H1 (cell line): ENCODE data around the gene DPEP2NB.

Experiments used
- ATF3 ChIP-seq: IDR thresholded peaks from 2 replicates; pipeline ENCODE4 v1.6.1; 2011; ENCODE audit warnings: low read depth, mild to moderate bottlenecking, low read length; ENCODE audit not compliant: insufficient read depth
- CREB1 ChIP-seq: IDR thresholded peaks from 2 replicates; pipeline ENCODE4 v1.6.1; 2012; ENCODE audit warnings: inconsistent platforms
- CTCF ChIP-seq, 3 experiments: IDR thresholded peaks; 1 replicate in 2 of 3; 2 replicates in 1 of 3; pipeline versions ENCODE4 v1.5.1 to v1.6.1; 2011; ENCODE audit warnings: low read length in 3 of 3, mild to moderate bottlenecking in 3 of 3, inconsistent platforms in 2 of 3, low read depth in 1 of 3, moderate library complexity in 1 of 3; ENCODE audit not compliant: insufficient read depth in 1 of 3; ENCODE audit errors: control extremely low read depth in 1 of 3
- EP300 ChIP-seq, 2 experiments: IDR thresholded peaks; 1 replicate in 1 of 2; 2 replicates in 1 of 2; pipeline ENCODE4 v1.6.1; 2011 to 2012; ENCODE audit warnings: low read depth in 2 of 2, low read length in 2 of 2, mild to moderate bottlenecking in 2 of 2, borderline replicate concordance in 1 of 2, inconsistent platforms in 1 of 2, moderate library complexity in 1 of 2
- EZH2 ChIP-seq: fragments of 200-600 bp; sonication (generic); IDR thresholded peaks from 2 replicates; pipeline ENCODE4 v1.7.1; 2012; ENCODE audit warnings: low read depth, mild to moderate bottlenecking, moderate library complexity, low read length, inconsistent platforms; ENCODE audit not compliant: severe bottlenecking
- GABPA ChIP-seq: IDR thresholded peaks from 2 replicates; pipeline ENCODE4 v1.6.1; 2011; ENCODE audit warnings: mild to moderate bottlenecking, low read length, moderate library complexity, borderline replicate concordance; ENCODE audit not compliant: insufficient read depth
- RFX5 ChIP-seq: IDR thresholded peaks from 2 replicates; pipeline ENCODE4 v1.6.1; 2011; ENCODE audit warnings: low read depth, low read length, improper control_type of control experiment, borderline replicate concordance
- RXRA ChIP-seq: IDR thresholded peaks from 2 replicates; pipeline ENCODE4 v1.6.1; 2011; ENCODE audit warnings: low read depth, mild to moderate bottlenecking, low read length, moderate library complexity; ENCODE audit not compliant: insufficient read depth
- SAP30 ChIP-seq: fragments of 300-600 bp; sonication (generic); IDR thresholded peaks from 2 replicates; pipeline ENCODE4 v1.7.1; 2012; ENCODE audit warnings: low read length, moderate library complexity, mild to moderate bottlenecking, inconsistent platforms; ENCODE audit not compliant: insufficient read depth, insufficient replicate concordance
- SP1 ChIP-seq: IDR thresholded peaks from 2 replicates; pipeline ENCODE4 v1.6.1; 2011; ENCODE audit warnings: low read depth, low read length

GRCh38 chr16:68019167-68019680 is 3.5 kb upstream of the DPEP2NB start:
- no peak for TF ChIP-seq CTCF (IDR thresholded peaks at IDR 0.05; ENCODE audit: control extremely low read depth in 1 of 3, insufficient read depth in 1 of 3, low read depth in 1 of 3, low read length in 3 of 3)
- TF ChIP-seq ATF3, result no peak
- TF ChIP-seq EZH2, result no peak
- TF ChIP-seq RFX5, result no peak
- TF ChIP-seq EP300 (IDR thresholded peaks at IDR 0.05; ENCODE audit: borderline replicate concordance in 1 of 2, low read depth in 2 of 2, low read length in 2 of 2), result no peak
- TF ChIP-seq CREB1, result no peak
- TF ChIP-seq SAP30, result no peak
- no peak for TF ChIP-seq SP1
- no peak for TF ChIP-seq GABPA
- no peak for TF ChIP-seq RXRA
